GM19455 (cell line): Measurements from ENCODE around the gene TCTN3.
"Not testable (repeated sequence)": the region's sequence is repeated elsewhere in the genome, so short reads cannot be mapped to it uniquely, and the experiment has no call there.

ENCODE experiments used
- ATAC-seq: cut with Tn5 transposase; IDR thresholded peaks from one replicate; pipeline ENCODE4 v1.9.1; 2021; ENCODE audit not compliant: unreplicated experiment

Gene TCTN3, protein sequence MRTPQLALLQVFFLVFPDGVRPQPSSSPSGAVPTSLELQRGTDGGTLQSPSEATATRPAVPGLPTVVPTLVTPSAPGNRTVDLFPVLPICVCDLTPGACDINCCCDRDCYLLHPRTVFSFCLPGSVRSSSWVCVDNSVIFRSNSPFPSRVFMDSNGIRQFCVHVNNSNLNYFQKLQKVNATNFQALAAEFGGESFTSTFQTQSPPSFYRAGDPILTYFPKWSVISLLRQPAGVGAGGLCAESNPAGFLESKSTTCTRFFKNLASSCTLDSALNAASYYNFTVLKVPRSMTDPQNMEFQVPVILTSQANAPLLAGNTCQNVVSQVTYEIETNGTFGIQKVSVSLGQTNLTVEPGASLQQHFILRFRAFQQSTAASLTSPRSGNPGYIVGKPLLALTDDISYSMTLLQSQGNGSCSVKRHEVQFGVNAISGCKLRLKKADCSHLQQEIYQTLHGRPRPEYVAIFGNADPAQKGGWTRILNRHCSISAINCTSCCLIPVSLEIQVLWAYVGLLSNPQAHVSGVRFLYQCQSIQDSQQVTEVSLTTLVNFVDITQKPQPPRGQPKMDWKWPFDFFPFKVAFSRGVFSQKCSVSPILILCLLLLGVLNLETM

DNA sequence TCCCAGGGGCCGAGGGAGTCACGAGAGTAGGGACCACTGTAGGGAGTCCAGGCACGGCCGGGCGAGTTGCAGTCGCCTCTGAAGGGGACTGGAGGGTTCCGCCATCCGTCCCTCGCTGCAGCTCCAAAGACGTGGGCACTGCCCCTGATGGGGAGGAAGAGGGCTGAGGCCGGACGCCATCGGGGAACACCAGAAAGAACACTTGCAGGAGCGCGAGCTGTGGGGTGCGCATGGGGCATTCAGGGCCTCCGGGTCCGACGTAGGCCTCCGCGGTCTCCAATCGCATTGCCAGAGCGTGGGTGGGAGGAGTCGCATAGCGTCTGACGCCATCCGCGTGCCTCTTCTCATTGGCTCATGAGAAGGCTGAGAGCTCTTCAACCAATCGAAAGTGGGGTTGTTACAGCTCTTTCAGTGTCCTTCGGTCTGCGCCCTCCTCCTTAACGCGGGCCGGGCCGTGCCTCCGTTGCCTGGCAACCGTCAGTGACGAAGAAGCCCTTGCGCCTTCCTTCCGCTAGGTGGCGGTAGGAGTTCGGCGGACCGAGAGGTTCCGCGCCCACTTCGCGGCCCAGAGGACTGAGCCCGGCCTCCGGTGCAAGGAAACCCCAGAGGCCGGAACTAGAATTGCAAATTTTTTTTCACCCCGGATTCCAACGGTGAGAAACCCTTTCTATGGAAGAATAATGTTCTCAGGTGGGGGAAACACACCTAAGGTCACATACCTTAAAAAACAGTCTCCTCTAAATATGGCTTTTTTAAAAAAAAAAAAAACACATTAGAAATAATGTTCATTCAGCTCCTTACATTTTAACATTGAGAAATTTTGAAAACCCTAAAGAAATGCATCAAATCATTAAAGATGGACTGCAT, at the start of gene TCTN3:
Gene TCTN3, minus strand, starts transcription at position 260 of the 867 bp plus-strand sequence. Its CDS starts 28 bp downstream, at position 232.
- peak; percentile 99 for ATAC-seq

- no peak for ATAC-seq
Observed at GRCh38 chr10:95742962-95743535, 49.3 kb upstream of the TCTN3 start.

- ATAC-seq = no peak
Observed at GRCh38 chr10:95742485-95742884, 48.8 kb upstream of the TCTN3 start.

DNA sequence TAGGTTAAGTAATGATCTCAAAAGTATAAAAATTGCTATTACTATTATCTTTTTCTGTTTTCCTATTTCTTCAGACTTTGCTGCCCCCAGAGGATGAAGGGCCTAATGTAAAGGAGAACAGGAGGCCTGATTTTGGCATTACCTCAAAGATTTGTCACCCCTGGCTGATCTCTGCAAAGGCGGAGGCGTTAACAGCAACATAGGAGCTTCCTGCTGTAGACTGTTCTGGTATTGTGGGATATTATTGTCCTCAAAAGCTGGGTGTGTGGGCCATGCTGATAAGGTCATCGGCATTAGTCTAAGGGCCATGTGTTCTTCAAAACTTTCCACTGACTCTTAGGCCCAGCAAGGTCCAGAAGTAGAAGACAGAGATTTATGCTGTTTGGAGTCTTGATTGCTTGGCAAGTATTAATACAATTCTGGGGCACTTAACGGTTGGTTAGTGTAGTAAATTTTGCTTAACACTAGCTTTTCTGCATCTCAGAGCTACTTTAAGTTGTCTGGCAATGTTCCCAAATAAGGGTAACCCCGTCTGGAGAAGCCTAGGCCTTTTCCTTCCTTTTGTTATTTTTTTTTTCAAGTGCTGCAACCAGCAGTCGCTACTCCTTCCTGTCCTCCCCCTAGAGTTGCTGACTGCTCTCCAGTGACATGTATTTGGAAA, 48.2 kb upstream of the TCTN3 start:
- ATAC-seq = peak; percentile 72

GRCh38 chr10:95739056-95739455, 45.3 kb upstream of the TCTN3 start:
- no peak for ATAC-seq

DNA sequence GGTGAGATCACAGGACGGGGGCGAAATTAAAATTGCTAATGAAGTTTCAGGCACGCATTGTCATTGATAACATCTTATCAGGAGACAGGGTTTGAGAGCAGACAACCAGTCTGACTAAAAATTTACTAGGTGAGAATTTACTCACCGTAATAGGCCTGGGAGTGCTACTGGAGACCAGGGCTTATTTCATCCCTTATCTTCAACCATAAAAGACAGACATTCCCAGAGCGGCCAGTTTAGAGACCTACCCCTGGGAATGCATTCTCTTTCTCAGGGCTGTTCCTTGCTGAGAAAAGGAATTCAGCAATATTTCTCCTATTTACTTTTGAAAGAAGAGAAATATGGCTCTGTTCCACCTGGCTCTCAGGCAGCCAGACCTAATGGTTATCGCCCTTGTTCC, 39.2 kb upstream of the TCTN3 start:
- not testable (repeated sequence) for ATAC-seq

- no peak for ATAC-seq
Observed at GRCh38 chr10:95730233-95730632, 36.5 kb upstream of the TCTN3 start.

GRCh38 chr10:95729323-95730055, 35.8 kb upstream of the TCTN3 start:
- ATAC-seq = no peak

GRCh38 chr10:95728526-95728925, 34.8 kb upstream of the TCTN3 start:
- no peak for ATAC-seq

DNA sequence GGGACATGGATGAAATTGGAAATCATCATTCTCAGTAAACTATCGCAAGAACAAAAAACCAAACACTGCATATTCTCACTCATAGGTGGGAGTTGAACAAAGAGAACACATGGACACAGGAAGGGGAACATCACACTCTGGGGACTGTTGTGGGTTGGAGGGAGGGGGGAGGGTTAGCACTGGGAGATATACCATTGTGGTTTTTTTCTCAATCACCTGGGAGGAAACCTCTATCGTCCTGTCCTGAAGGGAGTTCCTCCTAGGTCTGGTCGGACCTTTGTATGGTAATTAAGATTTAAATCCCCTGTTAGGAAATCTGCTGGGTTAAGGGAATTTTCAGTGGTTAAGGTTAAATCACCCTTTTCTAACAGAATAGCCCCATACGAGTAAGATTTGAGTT, 28.8 kb upstream of the TCTN3 start:
- ATAC-seq = not testable (repeated sequence)

DNA sequence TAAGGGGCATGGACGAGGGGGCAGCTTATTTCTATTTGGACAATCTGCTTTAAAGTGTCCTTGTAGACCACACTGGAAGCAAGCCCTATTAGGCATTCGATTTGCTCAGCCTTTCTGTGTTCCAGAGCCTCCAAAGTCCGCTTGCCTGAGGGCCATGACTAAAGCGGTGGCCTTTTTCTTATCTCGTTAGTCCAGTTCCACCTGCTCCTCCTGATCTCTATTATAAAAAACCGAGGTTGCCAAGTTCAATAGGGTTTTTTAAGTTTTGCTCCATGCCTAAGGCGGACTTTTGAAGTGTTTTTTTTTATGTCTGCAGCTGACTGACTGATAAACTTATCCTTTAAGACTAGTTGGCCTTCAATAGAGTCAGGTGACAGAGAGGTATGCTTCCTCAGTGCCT, 27.0 kb upstream of the TCTN3 start:
- ATAC-seq = not testable (repeated sequence)

DNA sequence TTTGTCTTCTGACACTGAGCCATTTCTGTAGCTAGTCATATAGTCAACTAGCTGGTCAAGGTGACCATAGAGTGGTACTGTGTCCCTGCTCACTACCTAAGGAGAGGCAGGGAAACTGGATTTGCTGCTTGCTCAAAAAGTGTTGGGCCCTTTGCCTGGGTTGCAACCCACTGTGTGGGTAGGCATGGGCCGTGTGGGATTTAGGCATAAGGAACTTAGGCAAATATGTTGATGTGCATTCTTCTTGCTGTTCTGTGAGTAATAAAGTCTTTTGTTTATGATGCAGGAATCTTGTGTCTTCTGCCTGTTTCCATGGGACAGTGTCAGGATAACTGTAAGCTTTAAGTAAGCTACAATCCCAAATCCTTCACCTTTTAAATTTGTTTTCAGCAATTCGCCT, 23.1 kb upstream of the TCTN3 start:
- ATAC-seq = no peak

GRCh38 chr10:95716466-95716865, 22.7 kb upstream of the TCTN3 start:
- ATAC-seq = no peak

GRCh38 chr10:95711492-95711891, 17.8 kb upstream of the TCTN3 start:
- ATAC-seq = no peak

GRCh38 chr10:95706990-95707389, 13.3 kb upstream of the TCTN3 start:
- no peak for ATAC-seq

DNA sequence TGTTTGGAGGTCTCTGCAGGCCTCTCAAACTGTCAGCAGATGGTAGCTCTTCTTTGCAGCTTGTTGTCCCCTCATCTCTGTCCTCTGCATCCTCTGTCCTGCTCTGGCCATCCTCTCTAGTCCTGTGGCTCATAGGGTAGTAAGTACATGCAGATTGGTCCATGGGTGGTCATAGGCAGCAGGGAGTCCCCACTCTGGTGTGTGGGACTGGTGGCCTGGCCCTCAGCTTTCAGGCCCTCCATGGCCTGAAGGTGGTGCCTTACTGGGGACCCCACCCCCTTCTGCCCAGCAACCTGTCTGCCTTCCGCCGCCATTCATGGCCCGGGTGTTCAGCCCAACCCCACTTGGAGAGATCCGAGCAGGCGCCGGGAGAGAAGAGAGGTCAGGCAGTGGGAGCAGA, 12.8 kb upstream of the TCTN3 start:
- no peak for ATAC-seq

DNA sequence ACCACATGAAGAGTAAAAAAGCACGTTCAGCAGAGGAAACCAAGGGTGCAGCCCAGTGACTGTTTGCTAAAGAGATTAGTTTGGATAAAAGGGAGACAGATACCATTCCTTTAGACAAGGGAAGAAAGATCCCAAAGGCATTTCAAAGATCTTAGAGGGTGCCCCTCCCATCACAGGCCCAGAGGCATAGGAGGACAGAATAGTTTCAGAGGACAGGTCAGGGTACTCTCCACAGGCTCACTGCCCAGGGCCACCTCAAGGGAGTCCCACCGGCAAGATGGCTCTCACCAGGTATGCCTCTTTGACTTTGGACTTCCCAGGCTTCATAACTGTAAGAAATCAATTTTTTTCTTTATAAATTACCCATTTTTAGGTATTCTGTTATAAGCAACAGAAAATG, 4.7 kb upstream of the TCTN3 start:
- ATAC-seq = no peak

DNA sequence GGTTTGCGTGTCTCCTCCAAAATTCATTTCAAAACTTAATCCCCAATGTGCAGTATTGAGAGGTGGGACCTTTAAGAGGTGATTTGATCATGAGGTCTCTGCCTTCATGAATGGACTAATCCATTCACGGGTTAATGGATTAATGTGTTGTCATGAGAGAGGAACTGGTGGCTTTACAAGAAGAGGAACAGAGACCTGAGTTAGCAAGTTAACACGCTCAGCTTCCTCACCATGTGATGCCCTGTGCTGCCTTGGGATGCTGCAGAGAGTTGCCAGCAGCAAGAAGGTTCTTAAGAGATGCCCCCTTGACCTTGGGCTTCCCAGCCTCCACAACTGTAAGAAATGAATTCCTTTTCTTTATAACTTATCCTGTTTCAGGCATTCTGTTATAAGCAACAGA, 3.7 kb upstream of the TCTN3 start:
- ATAC-seq = no peak

- ATAC-seq = no peak
Observed at GRCh38 chr10:95694665-95695064, 938 bp upstream of the TCTN3 start.

GRCh38 chr10:95693071-95693667, 558 bp downstream of the TCTN3 start:
- no peak for ATAC-seq
